ENCODE data around the gene DNAJB9.

DNAJB9 gene

GRCh38 chr7:108613147-108613948 lies 43.7 kb downstream of the DNAJB9 start:
- H3K27ac Mint-ChIP-seq = no peak overlapping the region
- H3K36me3 Mint-ChIP-seq = no peaks in the 10 kb centered on the region
- no peaks in the 10 kb centered on the region for H3K4me1 Mint-ChIP-seq
- H3K9me3 Mint-ChIP-seq = no peaks in the 10 kb centered on the region
- H3K4me3 Mint-ChIP-seq = no peak overlapping the region
- no peak for ATAC-seq
- DNase-seq (ENCODE audit: low spot score in 2 of 2) = no peak

- H3K4me3 Mint-ChIP-seq = no peak overlapping the region
- no peak for DNase-seq (ENCODE audit: low spot score in 2 of 2)
- H3K4me1 Mint-ChIP-seq = no peaks in the 10 kb centered on the region
- ATAC-seq = no peak
- H3K9me3 Mint-ChIP-seq = no peaks in the 10 kb centered on the region
- H3K27ac Mint-ChIP-seq = no peak overlapping the region
- no peaks in the 10 kb centered on the region for H3K36me3 Mint-ChIP-seq
These were observed 44.3 kb downstream of the DNAJB9 start for GRCh38 chr7:108613949-108614381.

GRCh38 chr7:108614896-108615295 lies 45.2 kb downstream of the DNAJB9 start:
- no peaks in the 10 kb centered on the region for H3K9me3 Mint-ChIP-seq
- no peak overlapping the region for H3K4me3 Mint-ChIP-seq
- no peaks in the 10 kb centered on the region for H3K4me1 Mint-ChIP-seq
- H3K27ac Mint-ChIP-seq = no peak overlapping the region
- no peaks in the 10 kb centered on the region for H3K36me3 Mint-ChIP-seq
- ATAC-seq (no peak), DNase-seq (ENCODE audit: low spot score in 2 of 2) (no peak)

- no peak overlapping the region for H3K4me3 Mint-ChIP-seq
- no peaks in the 10 kb centered on the region for H3K4me1 Mint-ChIP-seq
- no peak for ATAC-seq
- no peaks in the 10 kb centered on the region for H3K9me3 Mint-ChIP-seq
- no peak overlapping the region for H3K27ac Mint-ChIP-seq
- H3K36me3 Mint-ChIP-seq = no peaks in the 10 kb centered on the region
- no peak for DNase-seq (ENCODE audit: low spot score in 2 of 2)
These were observed 48.4 kb downstream of the DNAJB9 start for GRCh38 chr7:108618056-108618455.

GRCh38 chr7:108623220-108623619 lies 53.5 kb downstream of the DNAJB9 start:
- H3K4me1 Mint-ChIP-seq = no peaks in the 10 kb centered on the region
- ATAC-seq = peak; percentile 81
- no peak overlapping the region for H3K27ac Mint-ChIP-seq
- H3K4me3 Mint-ChIP-seq = no peak overlapping the region
- no peaks in the 10 kb centered on the region for H3K36me3 Mint-ChIP-seq
- DNase-seq (ENCODE audit: low spot score in 2 of 2) = no peak
- no peaks in the 10 kb centered on the region for H3K9me3 Mint-ChIP-seq

Data from stimulated activated effector memory CD8-positive, alpha-beta T cell treated with anti-CD3 and anti-CD28 coated beads, Interleukin-12 subunit alpha, Interleukin-12 subunit beta, amount 100 ng/mL, for 72 hours (primary cell).